Fibroblast of the aortic adventitia (primary cell): ENCODE data around the gene TMEM219. TPM values are rescaled to one million over a fixed set of nuclear protein-coding genes. Genes with fewer than 3 reads are reported as not detected.

ENCODE experiments used
- DNase-seq: peaks from one replicate; pipeline ENCODE4 v3.0.0-alpha.2; 2010; ENCODE audit warnings: low read depth
- H3K4me3 ChIP-seq: 2 replicates; pipeline ENCODE4 v1.5.1; 2011; ENCODE audit warnings: low read depth, mild to moderate bottlenecking, control low read depth, low read length, moderate library complexity
- total RNA-seq: library from RNA; depleted of rRNA; stranded (reverse); fragments of >200 nt; gene quantifications from 2 replicates; pipeline ENCODE4 v1.2.3, GENCODE V29; 2012; ENCODE audit warnings: low replicate concordance
- TF ChIP-seq, protein P1 (sequence below): IDR thresholded peaks from 2 replicates; pipeline ENCODE4 v1.5.1; 2011; ENCODE audit warnings: mild to moderate bottlenecking, low read length, control low read depth, inconsistent platforms; ENCODE audit not compliant: insufficient read depth

The TMEM219 gene
- total RNA-seq, 1 donor: 57.3 TPM

DNA sequence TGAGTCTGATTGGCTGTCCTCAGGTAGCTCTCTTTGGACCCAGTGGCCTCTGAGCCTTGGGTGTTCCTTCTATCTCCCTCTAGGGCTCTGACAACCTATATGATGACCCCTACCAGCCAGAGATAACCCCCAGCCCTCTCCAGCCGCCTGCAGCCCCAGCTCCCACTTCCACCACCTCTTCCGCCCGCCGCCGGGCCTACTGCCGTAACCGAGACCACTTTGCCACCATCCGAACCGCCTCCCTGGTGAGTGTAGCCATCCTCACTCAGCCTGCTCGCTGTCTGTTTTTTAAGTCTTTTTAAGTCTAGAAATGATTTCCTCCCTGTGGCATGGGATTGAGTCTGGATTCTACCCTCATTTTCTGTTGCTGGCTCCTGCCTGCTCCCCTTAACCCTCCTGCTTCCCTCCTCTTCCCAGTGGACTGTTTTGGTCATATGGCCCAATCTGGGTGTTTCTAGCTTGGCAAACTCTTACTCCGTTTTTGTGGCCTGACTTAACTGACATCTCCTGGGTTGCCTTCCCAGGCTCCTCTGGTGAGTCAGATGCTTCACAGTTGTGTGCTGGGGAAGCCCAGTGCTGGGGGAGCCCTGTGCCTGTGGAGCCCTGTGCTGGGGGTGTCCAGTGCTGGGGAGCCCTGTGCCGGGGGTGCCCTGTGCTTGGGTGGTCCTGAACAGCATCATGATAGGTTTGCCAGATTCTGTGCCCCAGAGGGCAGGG lies 21.7 kb downstream of the TMEM219 start:
- DNase-seq: peak; percentile 75
- TF ChIP-seq, protein P1, sequence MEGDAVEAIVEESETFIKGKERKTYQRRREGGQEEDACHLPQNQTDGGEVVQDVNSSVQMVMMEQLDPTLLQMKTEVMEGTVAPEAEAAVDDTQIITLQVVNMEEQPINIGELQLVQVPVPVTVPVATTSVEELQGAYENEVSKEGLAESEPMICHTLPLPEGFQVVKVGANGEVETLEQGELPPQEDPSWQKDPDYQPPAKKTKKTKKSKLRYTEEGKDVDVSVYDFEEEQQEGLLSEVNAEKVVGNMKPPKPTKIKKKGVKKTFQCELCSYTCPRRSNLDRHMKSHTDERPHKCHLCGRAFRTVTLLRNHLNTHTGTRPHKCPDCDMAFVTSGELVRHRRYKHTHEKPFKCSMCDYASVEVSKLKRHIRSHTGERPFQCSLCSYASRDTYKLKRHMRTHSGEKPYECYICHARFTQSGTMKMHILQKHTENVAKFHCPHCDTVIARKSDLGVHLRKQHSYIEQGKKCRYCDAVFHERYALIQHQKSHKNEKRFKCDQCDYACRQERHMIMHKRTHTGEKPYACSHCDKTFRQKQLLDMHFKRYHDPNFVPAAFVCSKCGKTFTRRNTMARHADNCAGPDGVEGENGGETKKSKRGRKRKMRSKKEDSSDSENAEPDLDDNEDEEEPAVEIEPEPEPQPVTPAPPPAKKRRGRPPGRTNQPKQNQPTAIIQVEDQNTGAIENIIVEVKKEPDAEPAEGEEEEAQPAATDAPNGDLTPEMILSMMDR: no peak
- H3K4me3 ChIP-seq: no peak overlapping the region

DNA sequence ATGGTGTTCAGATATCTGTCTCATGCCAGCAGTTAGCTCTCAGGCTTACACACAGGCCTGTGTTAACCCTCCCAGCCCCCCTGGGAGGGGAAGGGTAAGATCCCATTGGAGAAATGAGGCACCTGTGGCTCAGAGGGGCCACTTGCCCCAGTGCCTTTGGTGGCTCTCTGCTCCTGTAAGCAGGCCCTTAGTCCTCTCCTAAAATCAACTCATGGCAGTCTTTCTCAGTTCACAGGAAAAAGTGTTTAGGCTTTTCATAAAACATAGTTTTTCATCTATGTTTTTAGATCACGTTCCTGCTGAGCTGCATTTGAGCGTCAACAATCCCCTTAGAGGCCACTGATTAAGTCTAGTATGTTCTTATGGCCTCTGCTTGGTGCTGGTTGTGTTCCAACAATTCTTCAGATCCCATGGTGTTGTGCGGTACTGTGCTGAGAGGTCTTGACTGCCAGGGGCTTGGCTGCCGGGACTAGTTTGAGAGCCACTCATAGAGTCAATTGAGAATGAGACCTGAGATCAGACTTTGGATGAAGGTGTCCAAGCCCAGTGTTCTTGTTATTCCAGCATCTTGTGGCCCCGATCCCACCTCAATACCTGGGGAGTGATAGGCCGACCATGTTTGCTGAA lies 22.4 kb downstream of the TMEM219 start:
- TF ChIP-seq, protein P1: no peak
- H3K4me3 ChIP-seq: no peak overlapping the region
- DNase-seq: no peak

DNA sequence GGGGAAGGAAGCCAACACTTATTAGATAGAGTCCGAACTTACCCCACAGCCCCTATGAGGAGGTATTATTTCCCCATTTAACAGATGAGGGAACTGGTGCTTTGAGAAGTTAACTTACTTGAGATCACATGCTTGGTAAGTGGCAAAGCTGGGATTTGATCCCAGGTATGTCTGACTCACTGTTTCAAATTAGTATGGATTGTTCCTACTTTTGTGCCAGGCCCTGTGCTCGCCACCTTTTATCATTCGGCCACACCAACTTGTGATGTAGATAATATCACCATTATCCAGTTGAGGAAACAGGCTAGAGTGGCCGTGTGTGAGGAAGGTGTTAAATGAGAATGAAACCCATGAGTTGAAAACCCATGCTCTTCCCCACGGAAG lies 22.9 kb downstream of the TMEM219 start:
- DNase-seq: no peak
- TF ChIP-seq, protein P1: no peak
- H3K4me3 ChIP-seq: no peak overlapping the region

DNA sequence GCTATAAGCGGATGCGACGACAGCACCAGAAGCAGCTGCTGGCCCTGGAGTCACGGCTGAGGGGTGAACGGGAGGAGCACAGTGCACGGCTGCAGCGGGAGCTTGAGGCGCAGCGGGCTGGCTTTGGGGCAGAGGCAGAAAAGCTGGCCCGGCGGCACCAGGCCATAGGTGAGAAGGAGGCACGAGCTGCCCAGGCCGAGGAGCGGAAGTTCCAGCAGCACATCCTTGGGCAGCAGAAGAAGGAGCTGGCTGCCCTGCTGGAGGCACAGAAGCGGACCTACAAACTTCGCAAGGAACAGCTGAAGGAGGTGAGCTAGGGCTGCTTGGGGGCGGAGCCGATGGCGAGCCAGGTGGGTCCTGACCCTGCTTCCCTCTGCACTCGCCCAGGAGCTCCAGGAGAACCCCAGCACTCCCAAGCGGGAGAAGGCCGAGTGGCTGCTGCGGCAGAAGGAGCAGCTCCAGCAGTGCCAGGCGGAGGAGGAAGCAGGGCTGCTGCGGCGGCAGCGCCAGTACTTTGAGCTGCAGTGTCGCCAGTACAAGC lies 23.5 kb downstream of the TMEM219 start:
- DNase-seq: no peak
- TF ChIP-seq, protein P1: no peak
- H3K4me3 ChIP-seq: no peak overlapping the region

DNA sequence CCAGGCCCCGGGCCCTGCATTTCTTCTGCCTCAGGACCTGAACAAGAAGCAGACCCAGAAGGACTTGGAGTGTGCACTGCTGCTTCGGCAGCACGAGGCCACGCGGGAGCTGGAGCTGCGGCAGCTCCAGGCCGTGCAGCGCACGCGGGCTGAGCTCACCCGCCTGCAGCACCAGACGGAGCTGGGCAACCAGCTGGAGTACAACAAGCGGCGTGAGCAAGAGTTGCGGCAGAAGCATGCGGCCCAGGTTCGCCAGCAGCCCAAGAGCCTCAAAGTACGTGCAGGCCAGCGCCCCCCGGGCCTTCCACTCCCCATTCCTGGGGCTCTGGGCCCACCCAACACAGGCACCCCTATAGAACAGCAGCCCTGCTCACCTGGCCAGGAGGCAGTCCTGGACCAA lies 24.4 kb downstream of the TMEM219 start:
- H3K4me3 ChIP-seq: no peak overlapping the region
- DNase-seq: no peak
- TF ChIP-seq, protein P1: no peak

DNA sequence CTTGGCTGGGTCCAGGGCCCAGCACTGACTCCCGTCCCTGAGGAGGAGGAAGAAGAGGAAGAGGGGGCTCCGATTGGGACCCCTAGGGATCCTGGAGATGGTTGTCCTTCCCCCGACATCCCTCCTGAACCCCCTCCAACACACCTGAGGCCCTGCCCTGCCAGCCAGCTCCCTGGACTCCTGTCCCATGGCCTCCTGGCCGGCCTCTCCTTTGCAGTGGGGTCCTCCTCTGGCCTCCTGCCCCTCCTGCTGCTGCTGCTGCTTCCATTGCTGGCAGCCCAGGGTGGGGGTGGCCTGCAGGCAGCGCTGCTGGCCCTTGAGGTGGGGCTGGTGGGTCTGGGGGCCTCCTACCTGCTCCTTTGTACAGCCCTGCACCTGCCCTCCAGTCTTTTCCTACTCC lies 25.1 kb downstream of the TMEM219 start:
- TF ChIP-seq, protein P1: no peak
- DNase-seq: no peak
- no peak overlapping the region for H3K4me3 ChIP-seq
